HG03139 (cell line): Measurements from ENCODE around the gene HMGA1.
"Not testable (repeated sequence)": the region's sequence is repeated elsewhere in the genome, so short reads cannot be mapped to it uniquely, and the experiment has no call there.

Experiments
- ATAC-seq: cut with Tn5 transposase; IDR thresholded peaks from one replicate; pipeline ENCODE4 v1.9.1; 2021; ENCODE audit not compliant: unreplicated experiment

HMGA1 gene

GRCh38 chr6:34259529-34260069 lies 22.9 kb downstream of the HMGA1 start:
- ATAC-seq: no peak

GRCh38 chr6:34260576-34261267 lies 24.0 kb downstream of the HMGA1 start:
- ATAC-seq: no peak

GRCh38 chr6:34263484-34263883 lies 26.8 kb downstream of the HMGA1 start:
- ATAC-seq: not testable (repeated sequence)

- no peak for ATAC-seq
Measured at GRCh38 chr6:34267746-34268145, 31.1 kb downstream of the HMGA1 start.

GRCh38 chr6:34269132-34269531 lies 32.5 kb downstream of the HMGA1 start:
- not testable (repeated sequence) for ATAC-seq

- not testable (repeated sequence) for ATAC-seq
Measured at GRCh38 chr6:34269658-34270341, 33.1 kb downstream of the HMGA1 start.

- no peak for ATAC-seq
Measured at GRCh38 chr6:34272013-34272926, 35.6 kb downstream of the HMGA1 start.

GRCh38 chr6:34273242-34273805 lies 36.7 kb downstream of the HMGA1 start:
- no peak for ATAC-seq

GRCh38 chr6:34274129-34274528 lies 37.5 kb downstream of the HMGA1 start:
- ATAC-seq: no peak

GRCh38 chr6:34275128-34275804 lies 38.6 kb downstream of the HMGA1 start:
- no peak for ATAC-seq

GRCh38 chr6:34276191-34276590 lies 39.5 kb downstream of the HMGA1 start:
- ATAC-seq: no peak

GRCh38 chr6:34276881-34277762 lies 40.4 kb downstream of the HMGA1 start:
- ATAC-seq: no peak

GRCh38 chr6:34277763-34278112 lies 41.1 kb downstream of the HMGA1 start:
- no peak for ATAC-seq

GRCh38 chr6:34278833-34279232 lies 42.2 kb downstream of the HMGA1 start:
- ATAC-seq: no peak

GRCh38 chr6:34280216-34280615 lies 43.5 kb downstream of the HMGA1 start:
- no peak for ATAC-seq

- no peak for ATAC-seq
Measured at GRCh38 chr6:34281702-34282334, 45.1 kb downstream of the HMGA1 start.

GRCh38 chr6:34284563-34285447 lies 48.1 kb downstream of the HMGA1 start:
- no peak for ATAC-seq
